NCI-H460 (cell line): ENCODE results near the gene ADGRG3. TPM values are rescaled to one million over a fixed set of nuclear protein-coding genes. Genes with fewer than 3 reads are reported as not detected.

Experiments used
- DNase-seq: peaks from one replicate; pipeline ENCODE4 v3.0.0-alpha.2; 2016; ENCODE audit warnings: low read depth; ENCODE audit errors: extremely low read depth
- polyA plus RNA-seq: library from polyadenylated mRNA; depleted of rRNA; stranded (reverse); fragments of >200 nt; gene quantifications from 2 replicates; pipeline ENCODE4 v1.2.3, GENCODE V29; 2014; cell fraction: nucleus; rRNA removed
- total RNA-seq: library from RNA; depleted of rRNA; stranded (reverse); fragments of >200 nt; shearing (Covaris generic); gene quantifications from 2 replicates; pipeline ENCODE4 v1.2.3, GENCODE V29; 2014; rRNA removed

ADGRG3 gene, protein sequence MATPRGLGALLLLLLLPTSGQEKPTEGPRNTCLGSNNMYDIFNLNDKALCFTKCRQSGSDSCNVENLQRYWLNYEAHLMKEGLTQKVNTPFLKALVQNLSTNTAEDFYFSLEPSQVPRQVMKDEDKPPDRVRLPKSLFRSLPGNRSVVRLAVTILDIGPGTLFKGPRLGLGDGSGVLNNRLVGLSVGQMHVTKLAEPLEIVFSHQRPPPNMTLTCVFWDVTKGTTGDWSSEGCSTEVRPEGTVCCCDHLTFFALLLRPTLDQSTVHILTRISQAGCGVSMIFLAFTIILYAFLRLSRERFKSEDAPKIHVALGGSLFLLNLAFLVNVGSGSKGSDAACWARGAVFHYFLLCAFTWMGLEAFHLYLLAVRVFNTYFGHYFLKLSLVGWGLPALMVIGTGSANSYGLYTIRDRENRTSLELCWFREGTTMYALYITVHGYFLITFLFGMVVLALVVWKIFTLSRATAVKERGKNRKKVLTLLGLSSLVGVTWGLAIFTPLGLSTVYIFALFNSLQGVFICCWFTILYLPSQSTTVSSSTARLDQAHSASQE
- total RNA-seq = 8.8 and 9.8 TPM in 2 replicates
- polyA plus RNA-seq = 6.4 and 9.8 TPM in 2 replicates

DNA sequence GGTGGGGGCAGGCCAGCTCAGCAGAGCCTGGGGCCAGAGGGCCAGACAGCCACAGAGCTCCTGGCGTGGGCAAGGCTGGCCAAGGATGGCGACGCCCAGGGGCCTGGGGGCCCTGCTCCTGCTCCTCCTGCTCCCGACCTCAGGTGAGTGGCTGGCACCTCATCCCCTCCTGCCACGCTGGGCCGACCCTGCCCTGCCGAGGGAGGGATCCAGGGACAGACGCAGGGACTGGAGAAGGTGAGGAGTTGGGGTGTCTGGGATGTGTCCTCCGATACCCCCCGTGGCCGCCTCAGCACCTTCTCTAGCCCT is at the start of gene ADGRG3:
Gene ADGRG3, plus strand, starts transcription at position 44 of the 309 bp plus-strand sequence. Its CDS starts 42 bp downstream, at position 86.
- DNase-seq = no peak

DNA sequence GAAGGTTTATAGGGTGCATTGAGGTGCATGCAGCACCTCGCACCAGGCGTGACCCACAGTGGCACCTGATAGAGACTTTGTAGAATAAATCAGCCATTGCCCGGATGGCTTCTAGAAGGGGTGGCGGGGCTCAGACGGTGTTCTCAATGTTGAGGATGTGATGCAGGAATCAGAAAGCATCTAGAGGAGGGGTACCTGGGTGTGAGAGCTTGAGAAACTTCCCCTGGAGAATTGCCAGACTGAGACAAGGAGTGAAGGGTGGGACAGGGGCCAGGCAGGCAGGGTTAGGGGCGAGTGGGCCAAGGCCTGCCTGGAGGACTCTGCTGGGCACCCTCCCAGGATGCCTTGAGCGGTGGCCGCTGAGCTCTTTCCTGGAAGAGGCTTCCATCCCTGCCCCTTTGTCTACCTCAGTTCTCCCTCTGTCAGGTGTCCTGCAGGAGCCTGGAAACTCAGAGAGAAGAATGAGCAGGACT is 48.9 kb upstream of the ADGRG3 start:
- no peak for DNase-seq

DNA sequence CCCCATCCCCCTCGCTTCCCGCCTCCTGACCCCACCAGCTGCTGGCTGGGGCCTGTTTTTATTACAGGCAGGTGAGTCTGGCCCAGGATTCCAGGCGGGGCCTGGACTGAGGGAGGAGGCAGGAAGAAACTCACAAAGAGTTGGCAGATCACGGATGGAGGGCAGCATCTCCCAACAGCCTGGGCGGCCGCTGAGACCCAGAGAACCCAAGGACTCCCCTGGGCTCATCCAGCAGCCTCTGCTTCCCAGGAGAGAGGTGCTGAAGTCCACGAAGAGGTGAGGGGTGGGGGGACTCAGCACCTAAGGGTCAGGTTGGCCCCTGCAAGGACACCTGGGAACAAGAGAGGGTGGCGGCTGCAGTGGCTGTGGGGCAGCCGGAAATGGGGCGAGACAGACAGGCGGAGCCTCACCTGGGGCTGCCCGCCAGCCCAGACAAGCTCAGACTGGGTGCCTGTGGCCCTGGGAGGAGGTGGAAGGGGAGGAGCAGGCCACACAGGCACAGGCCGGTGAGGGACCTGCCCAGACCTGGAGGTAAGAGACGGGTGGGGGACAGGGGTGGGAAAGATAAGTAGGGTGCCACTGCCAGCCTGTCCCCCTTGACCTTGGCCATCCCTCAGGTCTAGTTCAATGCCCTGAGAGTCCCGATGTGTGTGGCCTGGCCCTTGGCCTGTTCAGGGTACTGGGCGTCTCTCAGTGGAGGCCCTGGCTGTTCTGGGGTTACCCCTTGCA is 48.3 kb upstream of the ADGRG3 start:
- DNase-seq = no peak

DNA sequence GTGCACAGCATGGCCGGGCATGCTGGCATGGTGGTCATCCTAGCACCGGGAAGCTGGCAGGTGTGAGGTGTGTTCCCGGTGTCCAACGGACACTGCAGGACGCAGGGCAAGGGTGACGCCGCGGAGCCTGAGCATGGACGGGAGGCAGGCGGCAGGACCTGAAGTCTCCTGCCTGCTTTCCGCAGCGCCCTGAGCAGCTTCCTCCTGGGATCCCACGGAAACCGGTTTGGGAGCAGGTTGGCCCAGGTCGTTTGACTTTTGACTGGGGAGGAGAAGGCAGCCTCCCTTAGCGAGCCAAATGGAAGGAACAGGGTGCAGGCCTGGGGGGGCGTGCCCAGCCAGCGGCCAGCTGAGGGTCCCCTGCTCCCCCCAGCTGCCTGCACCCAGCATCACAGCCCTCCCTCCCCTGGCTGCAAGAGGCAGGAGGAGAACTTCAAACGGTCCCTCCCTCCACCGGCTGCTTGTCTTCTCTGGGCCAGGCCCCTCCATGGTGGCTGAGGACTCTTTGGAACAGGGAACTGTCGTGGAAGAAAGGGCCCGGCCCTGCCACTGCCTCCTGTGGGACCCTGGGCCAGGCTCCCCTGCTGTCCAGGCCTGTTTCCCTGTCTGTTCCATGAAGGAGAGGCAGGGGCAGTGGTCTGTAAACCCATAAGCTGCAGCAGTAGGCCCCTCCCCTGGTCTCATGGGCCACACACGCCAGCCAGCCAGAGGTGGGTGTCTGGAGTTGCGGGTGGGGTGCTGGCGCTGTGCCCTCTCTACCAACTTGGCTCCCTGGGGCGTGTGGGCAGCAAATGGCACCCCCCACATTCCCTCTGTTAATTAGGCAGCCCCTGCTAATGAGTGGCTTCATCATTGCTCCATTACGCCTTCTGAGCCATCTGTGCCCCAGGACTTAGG is 47.5 kb upstream of the ADGRG3 start:
- DNase-seq = no peak

DNA sequence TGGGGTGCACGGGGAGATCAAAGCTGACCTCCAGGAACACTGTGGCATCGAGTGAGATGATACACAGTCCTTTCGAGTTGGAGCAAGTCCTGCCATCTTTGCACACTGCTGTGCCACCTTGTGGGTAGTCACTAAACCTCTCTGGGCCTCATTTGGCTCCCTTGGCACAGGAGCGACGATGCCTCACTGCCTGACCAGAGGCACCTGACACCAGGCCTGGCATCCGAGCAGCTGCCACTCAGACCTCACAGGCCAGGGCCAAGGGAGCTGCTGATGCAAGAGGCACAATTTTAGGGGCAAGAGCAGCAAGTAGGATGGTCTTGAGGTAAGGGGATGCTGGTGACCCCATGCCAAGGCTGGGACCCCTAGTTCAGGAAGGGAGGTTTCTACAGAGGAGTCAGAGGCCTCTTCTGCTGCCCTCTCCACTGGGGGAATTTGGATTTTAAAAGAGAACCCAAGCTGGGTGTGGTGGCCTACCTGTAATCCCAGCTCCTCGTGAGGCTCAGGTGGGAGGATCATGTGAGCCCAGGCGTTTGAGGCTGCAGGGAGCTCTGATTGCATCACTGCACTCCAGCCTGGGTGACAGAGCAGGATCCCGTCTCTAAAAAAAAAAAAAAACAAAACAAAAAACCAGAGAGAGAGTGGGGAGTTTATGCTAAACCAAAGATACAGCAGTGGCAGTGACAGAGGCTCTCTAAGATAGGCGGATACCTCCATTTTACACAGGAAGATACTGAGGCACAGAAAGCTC is 46.4 kb upstream of the ADGRG3 start:
- DNase-seq = no peak

DNA sequence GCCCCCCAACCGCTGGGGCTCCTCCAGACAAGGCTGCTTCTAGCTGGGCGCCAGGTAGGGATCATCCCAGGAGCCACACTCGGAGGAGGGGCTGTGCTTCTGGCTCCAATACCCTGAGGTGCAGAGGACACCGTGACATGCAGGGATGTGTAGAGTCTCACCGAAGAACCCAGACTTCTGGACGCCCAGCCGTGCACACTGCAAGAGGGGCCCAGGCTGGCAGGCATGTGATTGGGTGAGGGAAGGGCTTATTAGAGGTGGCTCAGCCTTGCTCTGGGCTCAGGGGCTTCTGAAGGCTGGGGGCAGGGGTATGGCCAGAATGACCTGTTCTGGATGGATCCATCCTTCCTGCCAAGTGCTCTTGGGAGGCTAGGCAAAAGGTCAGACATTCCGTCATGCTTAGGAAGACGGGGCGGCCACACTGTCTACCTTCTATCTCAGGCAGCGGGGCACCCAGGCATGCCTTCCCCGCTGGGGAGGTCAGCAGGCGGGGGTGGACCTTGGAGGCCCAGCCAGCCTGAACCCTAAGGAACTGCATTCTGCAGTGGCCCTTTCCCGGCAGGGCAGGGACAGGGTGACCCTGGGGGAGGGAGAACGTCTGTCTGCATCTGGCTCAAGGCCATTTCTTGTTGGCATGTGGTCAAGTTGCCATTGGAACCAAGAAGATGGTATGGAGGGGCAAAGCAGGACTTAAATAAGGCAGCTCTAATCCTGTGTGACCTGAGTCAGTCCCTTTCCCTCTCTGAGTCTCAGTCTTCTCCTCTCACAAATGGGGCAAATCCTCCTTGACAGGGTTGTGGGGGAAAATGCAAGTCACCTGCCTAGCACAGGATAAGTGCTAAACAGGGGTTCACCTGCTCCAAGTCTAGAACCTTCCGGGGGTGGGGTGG is 45.5 kb upstream of the ADGRG3 start:
- no peak for DNase-seq

DNA sequence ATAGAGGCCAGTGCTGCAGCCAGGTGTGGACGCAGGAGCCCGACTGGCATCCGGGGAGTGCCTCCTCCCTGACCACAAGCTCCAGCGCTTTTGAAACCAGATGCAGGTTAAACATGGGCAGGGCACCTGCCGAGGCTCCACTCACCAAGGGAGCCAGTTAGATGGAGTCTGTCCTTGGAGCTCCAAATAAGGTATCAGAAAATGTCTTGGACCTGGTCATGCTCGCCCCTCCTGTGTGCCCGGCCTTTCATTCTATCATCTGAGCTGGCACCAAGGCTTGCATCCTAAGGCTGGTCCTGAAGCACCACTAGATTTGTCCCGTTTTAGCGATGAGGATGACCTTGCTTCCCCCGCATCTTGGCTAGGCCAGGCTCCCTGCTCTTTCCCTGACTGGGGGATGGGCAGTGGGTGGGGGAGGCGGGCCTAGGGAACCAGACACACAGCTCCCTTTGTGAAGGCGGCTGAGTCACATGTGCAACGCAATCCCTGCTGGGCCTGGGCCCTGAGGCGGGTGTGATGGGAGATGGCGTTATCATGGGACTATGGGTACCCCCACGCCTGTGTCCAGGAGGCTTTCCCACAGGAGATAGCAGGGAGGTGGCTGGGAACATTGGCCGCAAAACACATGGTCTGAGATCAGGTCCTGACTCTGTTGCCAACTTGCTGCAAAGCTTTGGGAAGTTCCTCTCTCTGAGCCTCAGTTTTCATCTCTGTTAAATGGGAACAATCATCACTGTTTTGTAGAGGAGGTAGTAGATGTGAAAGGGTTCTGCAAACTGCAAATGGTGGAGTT is 44.7 kb upstream of the ADGRG3 start:
- peak; percentile 92 for DNase-seq

DNA sequence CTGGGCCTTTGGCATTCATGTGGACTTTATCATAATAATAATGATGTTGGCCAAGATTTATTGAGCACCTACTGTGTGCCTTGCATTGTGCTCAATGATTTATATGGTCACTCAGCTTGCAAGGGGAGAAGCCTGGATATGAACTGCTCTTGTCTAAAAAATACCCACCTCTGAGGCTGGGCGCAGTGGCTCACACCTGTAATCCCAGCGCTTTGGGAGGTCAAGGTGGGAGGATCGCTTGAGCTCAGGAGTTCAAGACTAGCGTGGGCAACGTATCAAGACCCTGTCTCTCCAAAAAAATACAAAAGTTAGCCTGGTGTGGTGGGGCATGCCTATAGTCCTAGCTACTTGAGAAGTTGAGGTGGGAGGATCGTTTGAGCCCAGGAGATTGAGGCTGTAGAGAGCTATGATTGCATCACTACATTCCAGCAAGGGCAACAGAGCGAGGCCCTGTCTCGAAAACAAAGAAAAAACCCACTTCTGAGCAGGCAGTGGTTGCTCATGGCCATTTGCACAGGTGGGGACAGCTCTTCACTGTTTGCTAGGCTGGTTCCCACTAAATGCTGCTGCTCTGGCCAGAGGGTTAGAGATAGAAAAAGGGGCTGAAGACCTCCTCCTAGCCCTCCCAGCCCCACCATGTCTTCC is 43.9 kb upstream of the ADGRG3 start:
- no peak for DNase-seq

DNA sequence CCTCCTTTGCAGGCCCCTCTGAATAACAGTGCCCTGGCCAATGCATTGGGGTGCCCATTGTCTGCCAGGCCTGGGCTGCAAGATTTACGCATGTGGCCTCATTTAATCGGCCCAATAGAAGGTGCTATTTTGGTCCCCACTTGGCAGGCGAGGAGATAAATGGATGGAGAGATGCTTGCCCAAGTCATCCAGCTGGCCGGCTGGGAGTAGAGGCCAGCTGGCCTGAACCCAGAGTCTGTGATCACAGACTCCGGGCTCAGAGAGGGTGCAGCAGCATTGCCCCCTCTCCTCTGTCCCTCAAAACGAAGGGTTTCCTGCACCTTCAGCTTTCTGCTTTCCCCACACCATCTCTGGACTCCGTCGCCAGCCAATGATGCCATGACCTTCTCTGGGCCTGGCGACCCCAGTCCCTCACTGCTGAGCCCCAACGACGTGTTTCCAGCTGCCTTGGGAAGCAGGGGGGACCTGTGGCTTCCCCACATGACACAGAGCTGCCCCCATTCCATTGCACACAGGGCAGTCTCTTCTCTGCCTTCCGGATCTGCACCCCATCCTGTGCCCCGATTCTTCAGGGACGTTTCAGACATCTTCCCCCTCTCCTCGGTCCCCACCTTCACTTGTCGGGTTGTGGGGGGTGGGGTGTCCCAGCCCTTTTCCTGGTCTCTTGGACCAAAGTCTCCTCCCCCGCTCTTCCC is 43.2 kb upstream of the ADGRG3 start:
- no peak for DNase-seq

DNA sequence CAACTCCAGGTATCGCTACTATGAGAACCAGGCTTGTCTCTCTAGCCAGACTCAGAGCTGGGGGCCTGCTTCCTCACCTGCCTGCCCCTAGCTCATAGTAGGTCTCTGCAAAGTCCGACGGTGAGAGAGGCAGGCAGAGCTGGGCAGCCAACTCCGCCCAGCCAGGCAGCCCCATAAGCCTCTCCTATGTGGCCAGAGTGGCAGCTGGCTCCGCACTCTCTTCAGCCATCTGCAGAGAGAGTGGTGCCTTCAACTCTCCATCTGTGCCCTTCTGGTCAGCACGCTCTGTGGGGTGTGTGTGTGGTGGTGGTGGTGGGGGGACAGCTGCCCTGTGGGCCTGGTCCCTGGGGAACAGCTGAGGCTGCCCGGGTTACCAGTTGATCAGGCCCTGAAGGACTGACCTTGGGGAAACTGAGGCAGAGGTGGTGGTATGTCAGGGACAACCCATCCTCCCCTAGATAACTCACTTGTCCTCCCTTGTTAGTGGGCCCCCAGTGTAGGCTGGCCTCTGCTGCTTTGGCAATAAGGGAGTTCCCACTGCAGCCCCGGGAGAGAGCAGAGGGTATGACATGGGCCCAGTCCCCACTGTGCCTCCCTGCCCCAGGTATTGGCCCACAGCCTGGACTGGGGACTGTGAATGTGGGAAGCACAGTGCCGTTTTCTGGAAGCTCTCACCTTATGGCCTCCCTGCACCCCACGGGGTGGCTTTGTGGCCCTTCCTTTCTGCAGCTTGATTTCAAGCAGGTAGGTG is 41.5 kb upstream of the ADGRG3 start:
- no peak for DNase-seq

DNA sequence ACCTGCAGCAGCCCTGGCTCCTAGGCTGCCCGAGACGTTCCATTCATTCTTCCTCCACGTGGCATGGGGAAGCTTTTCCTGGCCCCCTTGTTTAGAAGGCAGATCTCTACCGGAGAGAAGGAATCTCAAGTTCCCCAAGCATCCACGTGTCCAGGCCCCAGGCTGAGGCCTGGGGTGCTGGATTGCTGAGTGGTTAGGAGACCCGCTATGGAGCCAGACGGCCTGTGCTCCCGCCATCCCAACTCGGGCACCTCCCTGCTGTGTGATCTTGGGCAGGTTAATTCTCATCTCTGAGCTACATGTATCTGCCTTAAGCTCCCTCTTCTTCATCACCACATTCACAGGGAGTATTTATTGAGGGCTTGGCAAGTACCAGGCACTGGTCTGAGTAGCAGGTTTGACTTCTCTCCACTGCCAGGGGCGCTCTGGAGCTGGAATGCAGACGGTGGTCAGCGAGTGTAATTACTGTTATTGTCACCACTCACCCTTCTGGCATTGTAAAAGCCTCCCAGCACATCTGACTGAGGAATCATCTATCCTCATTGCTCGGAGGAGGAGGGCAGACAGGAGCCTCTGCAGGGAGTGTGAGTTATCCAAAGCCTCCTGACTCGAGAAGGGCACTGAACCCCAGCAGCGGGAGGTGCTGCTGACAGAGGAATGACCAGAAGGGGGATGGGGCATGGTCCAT is 40.8 kb upstream of the ADGRG3 start:
- peak; percentile 52 for DNase-seq

DNA sequence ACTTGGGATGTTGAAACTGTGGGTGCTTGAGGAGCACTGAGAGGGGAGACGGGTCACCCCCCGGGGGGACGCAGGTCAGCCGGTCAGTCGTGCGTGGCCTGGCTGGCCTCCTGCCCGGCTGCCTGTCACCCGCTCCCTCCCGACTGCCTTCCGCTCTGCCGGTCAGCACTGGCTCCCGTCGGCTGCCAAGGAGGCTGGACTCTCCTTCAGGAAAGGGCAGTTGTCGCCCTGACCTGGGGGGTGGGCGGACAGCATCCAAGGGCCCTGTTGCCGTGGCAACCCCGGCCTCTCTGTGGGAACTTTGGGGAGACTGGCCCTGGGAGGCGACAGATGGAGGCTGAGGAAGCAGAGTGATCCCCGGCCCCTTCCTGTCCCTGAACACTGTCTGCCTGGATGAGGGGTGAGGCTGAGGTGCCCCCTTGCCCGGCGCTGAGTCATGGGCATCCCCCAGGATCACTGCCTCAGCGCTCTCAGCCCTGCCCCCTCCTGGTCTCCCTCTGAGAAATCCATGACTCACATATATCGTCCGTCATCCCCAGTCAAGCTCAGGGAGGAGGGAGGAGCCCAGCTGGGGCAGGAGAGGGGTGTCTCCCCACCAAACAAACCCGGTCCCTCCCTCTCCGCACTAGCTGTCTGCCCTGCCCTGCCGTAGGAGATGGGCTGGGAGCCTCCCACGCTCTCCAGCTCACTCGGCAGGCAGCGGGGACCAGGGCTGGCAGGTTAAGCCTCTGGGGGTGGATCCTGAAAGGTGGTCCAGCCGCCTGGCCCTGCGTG is 39.9 kb upstream of the ADGRG3 start, which contains the start of gene ADGRG1:
Gene ADGRG1, plus strand, starts transcription at position 623 of the 774 bp plus-strand sequence. CDS start 21,658 bp downstream, outside the sequence.
- DNase-seq = peak; percentile 96

DNA sequence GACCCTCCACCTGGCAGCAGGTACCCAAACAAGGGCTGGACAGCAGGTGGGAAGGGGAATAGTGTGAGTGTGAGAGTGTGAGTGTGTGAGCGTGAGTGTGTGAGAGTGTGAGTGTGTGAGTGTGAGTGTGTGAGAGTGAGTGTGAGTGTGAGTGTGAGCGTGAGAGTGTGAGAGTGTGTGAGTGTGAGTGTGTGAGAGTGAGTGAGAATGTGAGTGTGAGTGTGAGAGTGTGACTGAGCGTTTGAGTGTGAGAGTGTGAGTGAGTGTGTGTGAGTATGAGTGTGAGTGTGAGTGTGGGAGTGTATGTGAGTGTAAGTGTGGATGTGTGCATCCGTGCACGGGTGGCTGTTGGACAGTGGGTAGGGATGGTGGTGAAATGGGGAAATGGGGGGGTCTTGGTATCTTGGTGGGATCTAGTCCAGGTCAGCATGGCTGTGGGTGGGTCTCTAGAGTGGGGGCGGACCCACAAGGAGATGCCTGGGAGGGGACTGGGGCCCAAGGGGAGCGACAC is 39.3 kb upstream of the ADGRG3 start:
- DNase-seq = no peak
